ENCODE measurements around the gene RNF13. TPM values are rescaled to one million over a fixed set of nuclear protein-coding genes. Genes with fewer than 3 reads are reported as not detected.

RNF13 gene
- total RNA-seq, 1 donor from 2014 or later: 26.9 TPM

GRCh38 chr3:149895769-149896168 lies 82.8 kb downstream of the RNF13 start:
- Mint-ChIP-seq H3K27ac (ENCODE audit: unreplicated experiment) (no peak overlapping the region), H3K4me3 (no peak overlapping the region), H3K27me3 (ENCODE audit: low read depth) (no peaks in the 10 kb centered on the region), H3K9me3 (no peaks in the 10 kb centered on the region), H3K36me3 (ENCODE audit: low read depth) (no peaks in the 10 kb centered on the region), H3K4me1 (no peaks in the 10 kb centered on the region)
- no peak for TF ChIP-seq CTCF (conservative IDR thresholded peaks at IDR 0.05)
- no peak for DNase-seq (ENCODE audit: low read depth, low spot score)

- no peaks in the 10 kb centered on the region for H3K9me3 Mint-ChIP-seq
- H3K27ac Mint-ChIP-seq (ENCODE audit: unreplicated experiment): no peak overlapping the region
- no peaks in the 10 kb centered on the region for H3K27me3 Mint-ChIP-seq (ENCODE audit: low read depth)
These were observed 85.8 kb downstream of the RNF13 start for GRCh38 chr3:149898771-149899170.

GRCh38 chr3:149900322-149900721 lies 87.3 kb downstream of the RNF13 start:
- DNase-seq (ENCODE audit: low read depth, low spot score): no peak
- Mint-ChIP-seq H3K36me3 (ENCODE audit: low read depth) (no peaks in the 10 kb centered on the region), H3K27ac (ENCODE audit: unreplicated experiment) (no peak overlapping the region), H3K4me1 (no peaks in the 10 kb centered on the region), H3K9me3 (no peaks in the 10 kb centered on the region), H3K27me3 (ENCODE audit: low read depth) (no peaks in the 10 kb centered on the region), H3K4me3 (no peak overlapping the region)
- no peak for TF ChIP-seq CTCF (conservative IDR thresholded peaks at IDR 0.05)

More at GRCh38 chr3:149898771-149899170, 85.8 kb downstream of the RNF13 start:
- no peak overlapping the region for H3K4me3 Mint-ChIP-seq
- TF ChIP-seq CTCF (conservative IDR thresholded peaks at IDR 0.05): no peak
- no peak for DNase-seq (ENCODE audit: low read depth, low spot score)
- H3K36me3 Mint-ChIP-seq (ENCODE audit: low read depth): no peaks in the 10 kb centered on the region
- H3K4me1 Mint-ChIP-seq: no peaks in the 10 kb centered on the region

GRCh38 chr3:149901770-149902169 lies 88.8 kb downstream of the RNF13 start:
- DNase-seq (ENCODE audit: low read depth, low spot score): no peak
- Mint-ChIP-seq H3K9me3 (no peaks in the 10 kb centered on the region), H3K4me3 (no peak overlapping the region), H3K27ac (ENCODE audit: unreplicated experiment) (no peak overlapping the region), H3K36me3 (ENCODE audit: low read depth) (no peaks in the 10 kb centered on the region), H3K27me3 (ENCODE audit: low read depth) (no peaks in the 10 kb centered on the region), H3K4me1 (no peaks in the 10 kb centered on the region)
- TF ChIP-seq CTCF (conservative IDR thresholded peaks at IDR 0.05): no peak

GRCh38 chr3:149902498-149903139 lies 89.6 kb downstream of the RNF13 start:
- TF ChIP-seq CTCF (conservative IDR thresholded peaks at IDR 0.05): peak; percentile 46
- H3K36me3 Mint-ChIP-seq (ENCODE audit: low read depth): no peaks in the 10 kb centered on the region
- DNase-seq (ENCODE audit: low read depth, low spot score): no peak
- H3K4me1 Mint-ChIP-seq: no peaks in the 10 kb centered on the region
- no peaks in the 10 kb centered on the region for H3K9me3 Mint-ChIP-seq
- no peaks in the 10 kb centered on the region for H3K27me3 Mint-ChIP-seq (ENCODE audit: low read depth)
- H3K4me3 Mint-ChIP-seq: no peak overlapping the region
- H3K27ac Mint-ChIP-seq (ENCODE audit: unreplicated experiment): no peak overlapping the region

All from neural crest cell (in vitro differentiated cells).